Keratinocyte (primary cell): Measurements from ENCODE around the gene ANKFN1. TPM values are rescaled to one million over a fixed set of nuclear protein-coding genes. Genes with fewer than 3 reads are reported as not detected.

Experiments
- DNase-seq: peaks from one replicate; pipeline ENCODE4 v3.0.0-alpha.2; 2011; ENCODE audit warnings: low read depth, missing footprints, low spot score
- FAIRE-seq: peaks from 2 replicates; lab custom pipeline; 2011; peaks lifted over from hg19 to GRCh38; lab: Jason Lieb, UNC
- H2AFZ ChIP-seq: 2 replicates; pipeline ENCODE4 v1.6.0; 2012; ENCODE audit warnings: low read length, control low read depth, inconsistent platforms; ENCODE audit not compliant: control insufficient read depth
- H3K27ac ChIP-seq: 2 replicates; pipeline ENCODE4 v1.5.1; 2011; ENCODE audit warnings: low read length; ENCODE audit not compliant: control insufficient read depth, insufficient read depth
- H3K27me3 ChIP-seq: 3 replicates; pipeline ENCODE4 v1.6.0; 2011; ENCODE audit warnings: low read length; ENCODE audit not compliant: control insufficient read depth, insufficient read depth; ENCODE audit errors: extremely low read depth
- H3K36me3 ChIP-seq, 2 experiments: 2 replicates in 1 of 2; 3 replicates in 1 of 2; pipeline ENCODE4 v1.5.1; 2011; ENCODE audit warnings: low read length in 2 of 2, mild to moderate bottlenecking in 1 of 2; ENCODE audit not compliant: control insufficient read depth in 2 of 2, insufficient read depth in 2 of 2; ENCODE audit errors: extremely low read depth in 1 of 2
- H3K4me1 ChIP-seq: 3 replicates; pipeline ENCODE4 v1.5.1; 2011; ENCODE audit warnings: low read length; ENCODE audit not compliant: control insufficient read depth, insufficient read depth; ENCODE audit errors: extremely low read depth
- H3K4me2 ChIP-seq: 3 replicates; pipeline ENCODE4 v1.6.0; 2011; ENCODE audit warnings: low read depth, low read length; ENCODE audit not compliant: control insufficient read depth, insufficient read depth; ENCODE audit errors: extremely low read depth
- H3K4me3 ChIP-seq, 3 experiments: fragments of 200-600 bp in 1 of 3; sonication (generic) in 1 of 3; 2 replicates in 2 of 3; 3 replicates in 1 of 3; pipeline ENCODE4 v1.5.1; 2011 to 2016; ENCODE audit warnings: low read length in 3 of 3, mild to moderate bottlenecking in 3 of 3, control low read depth in 2 of 3, inconsistent platforms in 1 of 3, low read depth in 1 of 3, mixed read lengths in 1 of 3, mixed run types in 1 of 3, moderate library complexity in 1 of 3; ENCODE audit not compliant: control insufficient read depth in 2 of 3, insufficient read depth in 2 of 3; ENCODE audit errors: extremely low read depth in 1 of 3
- H3K79me2 ChIP-seq: 2 replicates; pipeline ENCODE4 v1.6.0; 2012; ENCODE audit warnings: low read length; ENCODE audit not compliant: control insufficient read depth, insufficient read depth
- H3K9ac ChIP-seq: 3 replicates; pipeline ENCODE4 v1.6.0; 2011; ENCODE audit warnings: low read length; ENCODE audit not compliant: control insufficient read depth, insufficient read depth; ENCODE audit errors: extremely low read depth
- H3K9me1 ChIP-seq: 3 replicates; pipeline ENCODE4 v1.6.0; 2011; ENCODE audit warnings: low read length; ENCODE audit not compliant: control insufficient read depth, insufficient read depth; ENCODE audit errors: extremely low read depth
- H3K9me3 ChIP-seq: 2 replicates; pipeline ENCODE4 v1.5.1; 2012; ENCODE audit warnings: low read depth, low read length; ENCODE audit not compliant: control insufficient read depth
- H4K20me1 ChIP-seq: 3 replicates; pipeline ENCODE4 v1.6.0; 2011; ENCODE audit warnings: low read length; ENCODE audit not compliant: control insufficient read depth, insufficient read depth; ENCODE audit errors: extremely low read depth
- EZH2 ChIP-seq: IDR thresholded peaks from one replicate; pipeline ENCODE4 v1.6.1; 2012; ENCODE audit warnings: inconsistent platforms, mild to moderate bottlenecking, low read length, moderate library complexity
- dilution Hi-C: fragments of 300-500 bp; cut with MboI; formaldehyde crosslinking; loops from one replicate; pipeline ENCODE4 v1.7.0; 2020; ENCODE audit warnings: low sequenced_read_pairs; ENCODE audit not compliant: extremely low pct_ligation_motif_present
- polyA plus RNA-seq, 5 experiments: library from polyadenylated mRNA; depleted of rRNA in 3 of 5; stranded (reverse) in 3 of 5; stranded (forward) in 1 of 5; unstranded in 1 of 5; fragments of >200 nt; gene quantifications; 1 replicate in 1 of 5; 2 replicates in 3 of 5; 3 replicates in 1 of 5; pipeline versions ENCODE4 v1.2.1 to v1.2.3, GENCODE V29; 2011 to 2012; ENCODE audit warnings: missing spikeins in 2 of 5, low read depth in 1 of 5, low replicate concordance in 1 of 5
- TF ChIP-seq, protein P1 (sequence below), 3 experiments: IDR thresholded peaks in 1 of 3; conservative IDR thresholded peaks in 1 of 3; optimal IDR thresholded peaks in 1 of 3; 2 replicates in 2 of 3; 3 replicates in 1 of 3; pipeline versions ENCODE3 to v1.5.1; 2011; ENCODE audit warnings: low read length in 3 of 3, mild to moderate bottlenecking in 3 of 3, moderate library complexity in 2 of 3, control low read depth in 1 of 3, inconsistent platforms in 1 of 3; ENCODE audit not compliant: insufficient read depth in 2 of 3; ENCODE audit errors: extremely low read depth in 1 of 3

ANKFN1 gene
- polyA plus RNA-seq, 1 donor (not counting 4 experiments of a cell fraction or from before 2014, with no cell fraction given), result 0.12 TPM

GRCh38 chr17:56165072-56165641 lies 11.9 kb downstream of the ANKFN1 start:
- no peaks in the 10 kb centered on the region for H3K27me3 ChIP-seq
- no peak for FAIRE-seq

GRCh38 chr17:56167491-56167890 lies 14.2 kb downstream of the ANKFN1 start:
- no peak overlapping the region for H3K4me3 ChIP-seq
- H3K9ac ChIP-seq, result no peak overlapping the region
- no peaks in the 10 kb centered on the region for H3K79me2 ChIP-seq
- FAIRE-seq, result no peak
- no peak overlapping the region for H3K27ac ChIP-seq
- TF ChIP-seq, protein P1, sequence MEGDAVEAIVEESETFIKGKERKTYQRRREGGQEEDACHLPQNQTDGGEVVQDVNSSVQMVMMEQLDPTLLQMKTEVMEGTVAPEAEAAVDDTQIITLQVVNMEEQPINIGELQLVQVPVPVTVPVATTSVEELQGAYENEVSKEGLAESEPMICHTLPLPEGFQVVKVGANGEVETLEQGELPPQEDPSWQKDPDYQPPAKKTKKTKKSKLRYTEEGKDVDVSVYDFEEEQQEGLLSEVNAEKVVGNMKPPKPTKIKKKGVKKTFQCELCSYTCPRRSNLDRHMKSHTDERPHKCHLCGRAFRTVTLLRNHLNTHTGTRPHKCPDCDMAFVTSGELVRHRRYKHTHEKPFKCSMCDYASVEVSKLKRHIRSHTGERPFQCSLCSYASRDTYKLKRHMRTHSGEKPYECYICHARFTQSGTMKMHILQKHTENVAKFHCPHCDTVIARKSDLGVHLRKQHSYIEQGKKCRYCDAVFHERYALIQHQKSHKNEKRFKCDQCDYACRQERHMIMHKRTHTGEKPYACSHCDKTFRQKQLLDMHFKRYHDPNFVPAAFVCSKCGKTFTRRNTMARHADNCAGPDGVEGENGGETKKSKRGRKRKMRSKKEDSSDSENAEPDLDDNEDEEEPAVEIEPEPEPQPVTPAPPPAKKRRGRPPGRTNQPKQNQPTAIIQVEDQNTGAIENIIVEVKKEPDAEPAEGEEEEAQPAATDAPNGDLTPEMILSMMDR (optimal IDR thresholded peaks at IDR 0.05 in 1 of 3, IDR thresholded peaks at IDR 0.05 in 1 of 3, conservative IDR thresholded peaks at IDR 0.05 in 1 of 3; ENCODE audit: extremely low read depth in 1 of 3, insufficient read depth in 2 of 3, low read length in 3 of 3), result no peak
- no peak for TF ChIP-seq EZH2
- no peaks in the 10 kb centered on the region for H3K4me1 ChIP-seq
- no peaks in the 10 kb centered on the region for H4K20me1 ChIP-seq
- no peaks in the 10 kb centered on the region for H3K9me1 ChIP-seq
- dilution Hi-C loops, result no loop called here
- no peak for DNase-seq
- H3K27me3 ChIP-seq, result no peaks in the 10 kb centered on the region
- no peaks in the 10 kb centered on the region for H3K36me3 ChIP-seq
- no peak overlapping the region for H3K4me2 ChIP-seq
- no peaks in the 10 kb centered on the region for H3K9me3 ChIP-seq
- no peak overlapping the region for H2AFZ ChIP-seq

More at GRCh38 chr17:56165072-56165641, 11.9 kb downstream of the ANKFN1 start:
- no peaks in the 10 kb centered on the region for H3K36me3 ChIP-seq
- H4K20me1 ChIP-seq, result no peaks in the 10 kb centered on the region
- TF ChIP-seq, protein P1 (optimal IDR thresholded peaks at IDR 0.05 in 1 of 3, IDR thresholded peaks at IDR 0.05 in 1 of 3, conservative IDR thresholded peaks at IDR 0.05 in 1 of 3; ENCODE audit: extremely low read depth in 1 of 3, insufficient read depth in 2 of 3, low read length in 3 of 3), result no peak
- TF ChIP-seq EZH2, result no peak
- H3K9me1 ChIP-seq, result no peaks in the 10 kb centered on the region
- H3K4me1 ChIP-seq, result no peaks in the 10 kb centered on the region
- H3K9ac ChIP-seq, result no peak overlapping the region
- no peak overlapping the region for H2AFZ ChIP-seq
- no peaks in the 10 kb centered on the region for H3K79me2 ChIP-seq
- no peak for DNase-seq
- no peaks in the 10 kb centered on the region for H3K9me3 ChIP-seq
- dilution Hi-C loops, result no loop called here
- no peak overlapping the region for H3K4me2 ChIP-seq
- H3K27ac ChIP-seq, result no peak overlapping the region
- no peak overlapping the region for H3K4me3 ChIP-seq
